Posterior cingulate gyrus (tissue), 11 donors: ENCODE data around the gene LARP4.
A peak's percentile ranks its signal among the peaks of the same experiment; 100 is the strongest.
"Not testable (repeated sequence)": the region's sequence is repeated elsewhere in the genome, so short reads cannot be mapped to it uniquely, and the experiment has no call there.

ENCODE experiments used
- DNase-seq, 10 donors: peaks; one replicate each; pipeline versions ENCODE4 v3.0.0 to v3.0.0-alpha.2; 2020 to 2021; ENCODE audit warnings: mixed read lengths in 3 of 10
- intact Hi-C: fragments of 100-400 bp; cut with DNase I; formaldehyde crosslinking; loops from one replicate; pipeline ENCODE4 v1.15.1; 2023

LARP4 gene

DNA sequence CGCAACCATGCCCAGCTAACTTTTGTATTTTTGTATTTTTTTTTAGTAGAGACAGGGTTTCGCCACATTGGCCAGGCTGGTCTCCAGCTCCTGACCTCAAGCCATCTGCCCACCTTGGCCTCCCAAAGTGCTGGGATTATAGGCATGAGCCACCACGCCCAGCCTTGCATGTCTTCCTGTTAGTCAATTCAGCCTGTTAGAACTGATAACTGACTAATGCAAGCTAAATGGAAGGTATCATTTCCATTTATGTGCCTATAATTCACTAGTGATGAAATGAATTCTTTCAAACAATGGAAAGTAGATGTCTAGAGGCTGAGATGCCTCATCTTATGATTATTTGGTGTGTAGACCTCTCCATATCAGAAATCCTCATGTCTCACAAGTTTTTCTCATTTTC is 66.8 kb downstream of the LARP4 start:
- DNase-seq: peak in 1 of 10 donors; percentile 21
- intact Hi-C loops: no loop called here

- no peak for DNase-seq
- intact Hi-C loops: loop anchor here (10.0 kb wide), 1 partner anchor 787 kb away; no protein-coding TSS in a partner anchor
Measured at GRCh38 chr12:50477241-50477832, 76.7 kb downstream of the LARP4 start.

- DNase-seq: no peak
- intact Hi-C loops: no loop called here
Measured at GRCh38 chr12:50482571-50482970, 81.9 kb downstream of the LARP4 start.

DNA sequence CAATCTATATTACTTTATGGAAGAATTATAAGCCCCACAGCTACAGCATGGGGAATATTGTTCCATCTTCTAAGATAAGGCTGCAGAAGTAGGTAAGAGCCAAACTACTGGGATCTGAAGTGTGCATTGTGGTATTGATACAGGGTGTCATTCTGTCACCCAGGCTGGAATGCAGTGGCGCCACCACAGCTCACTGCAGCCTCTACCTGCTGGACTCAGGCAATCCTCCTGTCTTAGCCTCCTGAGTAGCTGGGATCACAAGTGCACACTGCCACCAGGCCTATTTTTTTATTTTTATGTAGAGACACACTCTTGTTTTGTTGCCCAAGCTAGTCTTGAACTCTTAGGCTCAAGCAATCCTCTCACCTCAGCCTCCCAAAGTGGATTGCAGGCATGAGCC is 82.8 kb downstream of the LARP4 start:
- DNase-seq: no peak
- intact Hi-C loops: no loop called here

DNA sequence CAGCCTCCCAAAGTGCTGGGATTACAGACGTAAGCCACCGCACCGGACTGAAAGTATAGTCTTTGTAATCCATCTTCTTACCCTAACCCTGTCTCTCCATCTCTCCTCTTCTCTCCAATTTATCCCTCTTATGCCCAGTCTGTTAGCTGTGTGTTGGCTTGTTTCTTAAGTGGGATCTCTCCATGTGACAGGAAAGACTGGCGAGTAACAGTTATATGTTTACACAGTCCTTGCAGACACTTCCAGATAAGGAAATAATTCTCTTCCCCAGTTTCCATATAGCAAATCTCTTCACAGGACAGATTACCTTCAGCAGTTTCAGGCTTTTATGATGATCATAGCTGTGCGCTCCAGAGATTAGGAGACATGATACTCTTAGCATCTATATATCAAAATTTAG is 88.1 kb downstream of the LARP4 start:
- intact Hi-C loops: no loop called here
- no peak for DNase-seq

DNA sequence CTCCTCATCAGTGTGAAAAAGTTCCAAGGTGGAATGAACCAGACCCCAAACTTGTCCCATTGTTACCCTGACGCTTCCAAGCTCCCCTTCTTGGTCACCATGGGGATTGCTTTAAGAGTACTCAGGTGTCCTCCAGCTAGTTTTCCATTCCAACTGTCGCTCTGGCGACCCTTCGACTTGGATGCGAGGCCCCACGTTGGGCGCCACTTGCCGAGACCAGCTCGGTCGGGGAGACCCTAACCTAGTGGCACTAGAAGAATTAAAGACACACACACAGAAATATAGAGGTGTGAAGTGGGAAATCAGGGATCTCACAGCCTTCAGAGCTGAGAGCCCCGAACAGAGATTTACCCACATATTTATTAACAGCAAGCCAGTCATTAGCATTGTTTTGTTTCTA is 97.4 kb downstream of the LARP4 start:
- intact Hi-C loops, DNase-seq: not testable (repeated sequence)

DNA sequence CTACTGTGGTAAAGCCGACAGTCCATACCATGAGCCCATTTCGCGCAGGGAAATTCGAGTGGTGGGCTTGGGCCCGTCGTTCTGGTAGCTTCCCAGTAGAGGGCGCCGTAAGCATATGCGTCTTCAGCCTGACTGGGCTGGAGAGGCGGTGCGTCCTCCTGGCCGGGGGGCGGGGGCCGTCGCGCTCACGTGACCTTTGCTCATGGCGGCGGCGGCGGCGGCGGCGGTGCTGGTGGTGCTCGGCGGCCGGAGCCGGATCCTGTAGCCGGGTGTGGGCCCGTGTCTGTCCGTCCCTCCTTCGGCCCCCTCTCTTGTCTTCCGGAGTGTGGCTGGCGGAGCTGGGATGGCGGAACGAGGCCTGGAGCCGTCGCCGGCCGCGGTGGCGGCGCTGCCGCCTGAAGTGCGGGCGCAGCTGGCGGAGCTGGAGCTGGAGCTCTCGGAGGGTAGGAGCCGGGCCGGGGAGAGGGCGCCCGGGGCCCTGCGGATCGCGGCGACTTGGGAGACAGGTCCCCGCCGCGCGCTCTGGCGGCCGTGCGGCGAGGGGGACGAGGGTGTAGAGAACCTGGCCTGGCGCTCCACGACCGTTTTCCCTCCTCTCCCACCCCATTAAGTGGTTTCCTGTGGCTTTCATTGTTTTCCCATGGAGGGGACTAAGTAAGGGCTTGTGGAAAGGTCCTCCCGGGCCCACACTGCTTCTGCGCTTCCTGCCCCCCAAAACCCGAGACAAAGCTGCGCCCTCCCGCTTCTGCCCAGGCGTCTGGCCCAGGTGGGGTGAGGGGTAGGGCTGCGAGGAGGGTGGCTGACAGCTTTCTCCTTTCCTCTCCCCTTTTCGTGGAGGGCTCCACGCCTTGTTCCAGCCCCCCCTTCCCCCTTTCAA is 104.4 kb downstream of the LARP4 start, which contains the start of gene DIP2B:
Gene DIP2B (plus strand): TSS at position 188 of the 877 bp plus-strand sequence. CDS start 156 bp downstream, at position 344.
- intact Hi-C loops: loop anchor here (1.0 to 10.0 kb wide), 4 partner anchors 133 to 482 kb away; partner anchors contain the start of gene ATF1
- DNase-seq: peak; percentile 88 to 99 (median 94)

DNA sequence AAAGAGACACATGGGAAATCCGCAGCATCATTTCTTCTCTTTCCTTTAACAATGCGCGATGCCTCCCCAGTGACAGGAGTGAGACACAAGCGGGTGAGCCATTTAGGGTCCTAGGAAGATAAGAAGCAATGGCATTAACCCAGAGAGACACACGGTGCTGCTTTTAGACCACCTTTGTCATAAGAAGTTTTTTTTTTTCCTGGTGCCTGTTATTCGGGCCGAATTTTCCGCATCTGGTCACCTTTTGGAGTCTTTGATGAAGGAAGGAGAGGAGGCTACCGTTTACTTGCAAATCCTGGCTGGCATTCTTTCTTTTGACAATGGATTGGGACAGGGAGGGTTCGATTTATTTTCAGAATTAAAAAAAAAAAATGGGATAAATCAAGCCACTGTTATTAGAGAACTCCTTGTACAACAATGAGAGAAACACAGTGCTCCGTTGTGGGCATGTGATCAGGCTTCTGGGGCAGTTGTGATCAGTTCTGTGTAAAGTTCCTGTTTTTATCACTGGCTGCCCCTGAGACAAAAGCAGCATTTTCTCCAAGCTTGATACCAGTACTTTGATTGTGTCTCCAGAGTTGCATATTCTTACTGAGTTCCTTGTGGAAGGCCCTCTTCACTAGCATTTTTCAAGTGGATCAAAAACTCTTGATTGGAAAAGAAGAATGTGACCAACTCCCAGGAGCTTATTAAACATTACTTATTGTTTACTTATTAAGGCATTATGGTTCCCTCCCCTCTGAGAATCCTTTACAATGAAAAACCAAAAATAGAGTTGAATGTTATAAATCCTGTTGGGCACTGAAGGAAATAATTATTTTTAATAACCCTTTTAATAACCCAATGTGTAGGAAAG is 105.2 kb downstream of the LARP4 start:
- DNase-seq: peak in 9 of 10 donors; percentile 42 to 95 (median 72)
- intact Hi-C loops: loop anchor here (2.0 to 10.0 kb wide), 2 partner anchors 229 to 259 kb away; partner anchors contain the start of gene ATF1

DNA sequence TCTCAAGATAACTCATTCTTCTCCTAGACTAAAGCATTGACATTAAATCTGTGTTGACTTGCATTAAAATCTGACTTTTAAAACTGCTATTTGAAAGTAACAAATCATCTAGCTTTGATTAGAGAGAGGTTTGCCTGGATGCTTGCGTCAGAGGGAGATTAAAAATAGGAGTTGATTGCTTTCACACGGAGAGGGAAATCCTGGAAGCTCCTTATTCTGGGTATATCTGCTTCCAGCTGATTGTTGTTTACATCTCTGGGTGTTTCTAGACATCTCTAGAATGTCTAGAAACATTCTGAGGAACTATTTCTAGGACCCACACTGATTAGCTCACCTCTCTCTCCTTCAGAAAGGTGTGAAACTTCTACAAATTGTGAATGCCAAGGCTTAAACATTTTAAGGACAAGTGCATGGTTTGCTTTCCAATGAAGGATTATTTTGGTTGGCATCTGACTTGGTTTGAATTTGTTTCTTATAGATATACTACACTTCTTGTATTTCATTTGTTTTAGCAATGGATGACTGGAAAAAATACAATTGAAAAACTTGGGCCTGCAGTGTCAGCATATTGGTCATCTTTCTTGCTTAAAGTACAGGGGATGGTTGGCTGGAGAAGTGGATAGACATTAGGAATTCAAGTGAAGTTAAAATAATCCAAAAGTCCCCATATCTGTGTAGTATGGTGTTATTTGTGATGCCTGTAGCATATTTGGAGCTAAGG is 106.2 kb downstream of the LARP4 start:
- intact Hi-C loops: loop anchor here (10.0 kb wide), 1 partner anchor 258 kb away; the partner anchor contains the start of gene ATF1
- DNase-seq: no peak

DNA sequence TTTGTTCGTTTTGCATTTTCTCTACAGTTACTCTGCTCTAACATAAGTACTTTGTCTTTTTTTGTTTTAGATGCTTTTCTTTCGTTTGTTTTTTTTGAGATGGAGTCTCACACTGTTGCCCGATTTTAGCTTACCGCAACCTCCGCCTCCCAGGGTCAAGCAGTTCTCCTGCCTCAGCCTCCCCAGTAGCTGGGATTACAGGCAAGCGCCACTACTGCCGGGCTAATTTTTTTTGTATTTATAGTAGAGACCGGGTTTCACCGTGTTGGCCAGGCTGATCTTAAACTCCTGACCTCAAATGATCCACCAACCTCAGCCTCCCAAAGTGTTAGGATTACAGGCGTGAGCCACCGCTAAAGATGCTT is 106.8 kb downstream of the LARP4 start:
- DNase-seq: peak in 1 of 10 donors; percentile 18
- intact Hi-C loops: loop anchor here (10.0 kb wide), 1 partner anchor 257 kb away; the partner anchor contains the start of gene ATF1

DNA sequence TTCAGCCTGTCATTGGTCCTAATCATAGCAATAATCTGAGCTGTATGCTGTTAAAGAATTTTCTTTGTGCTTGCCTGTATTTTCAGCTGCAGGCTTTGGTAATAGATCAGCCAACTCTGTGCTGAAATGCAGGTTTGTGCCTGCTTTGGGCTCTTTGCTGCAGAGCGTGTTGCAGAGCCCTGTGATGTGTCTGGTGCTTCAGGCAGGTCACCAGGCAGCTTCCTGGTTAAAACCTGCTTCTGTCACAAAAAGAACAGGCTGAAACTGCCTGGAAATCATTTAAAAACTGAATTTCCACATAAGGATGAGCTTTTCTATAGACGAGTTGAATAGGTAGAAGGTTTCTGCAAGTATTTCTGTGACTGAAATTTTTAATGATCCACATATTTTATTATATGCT is 107.2 kb downstream of the LARP4 start:
- intact Hi-C loops: loop anchor here (10.0 kb wide), 1 partner anchor 257 kb away; the partner anchor contains the start of gene ATF1
- DNase-seq: peak in 1 of 10 donors; percentile 37

DNA sequence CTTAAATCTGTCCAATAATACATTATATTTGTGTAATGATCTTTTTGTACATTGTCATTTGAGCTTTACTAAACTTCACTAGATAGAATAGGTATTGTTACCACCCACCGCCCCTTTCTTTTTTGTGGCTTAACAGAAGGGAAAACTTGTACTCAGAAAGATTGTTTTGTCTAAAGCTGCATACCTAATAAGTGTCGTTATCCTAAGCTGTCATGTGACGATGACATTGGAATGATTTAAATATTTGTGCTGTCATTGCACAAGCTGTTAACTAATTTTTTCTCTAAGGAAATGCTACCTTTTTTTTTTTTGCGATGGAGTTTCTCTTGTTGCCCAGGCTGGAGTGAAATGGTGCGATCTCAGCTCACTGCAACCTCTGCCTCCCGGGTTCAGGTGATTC is 107.7 kb downstream of the LARP4 start:
- DNase-seq: no peak
- intact Hi-C loops: loop anchor here (10.0 kb wide), 1 partner anchor 256 kb away; the partner anchor contains the start of gene ATF1

- intact Hi-C loops: loop anchor here (10.0 kb wide), 1 partner anchor 256 kb away; the partner anchor contains the start of gene ATF1
- DNase-seq: no peak
Measured at GRCh38 chr12:50508970-50509663, 108.4 kb downstream of the LARP4 start.

GRCh38 chr12:50514526-50515276 is 114.0 kb downstream of the LARP4 start:
- no peak for DNase-seq
- intact Hi-C loops: loop anchor here (5.0 kb wide), 1 partner anchor 58 kb away; no protein-coding TSS in a partner anchor

DNA sequence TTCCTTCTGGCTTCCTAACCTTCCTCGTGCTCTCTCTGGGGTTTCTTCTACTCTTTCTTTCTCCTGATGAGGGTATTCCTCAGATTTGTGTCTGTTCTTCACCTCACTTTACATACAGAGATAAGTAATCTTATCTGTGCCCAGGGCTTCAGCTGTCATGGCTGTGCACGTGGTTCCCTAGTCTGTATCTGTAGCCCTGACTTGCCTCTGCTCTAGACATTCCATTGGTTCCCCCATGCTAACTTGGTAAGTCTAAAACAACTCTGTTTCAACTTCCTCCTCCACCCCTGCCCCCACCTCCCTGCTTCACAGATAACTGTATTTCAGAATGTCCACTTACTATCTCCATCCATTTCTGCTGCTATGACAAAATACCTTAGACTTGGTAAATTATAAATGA is 114.9 kb downstream of the LARP4 start:
- intact Hi-C loops: loop anchor here (5.0 kb wide), 1 partner anchor 57 kb away; no protein-coding TSS in a partner anchor
- no peak for DNase-seq

GRCh38 chr12:50517421-50518048 is 116.8 kb downstream of the LARP4 start:
- no peak for DNase-seq
- intact Hi-C loops: loop anchor here (5.0 kb wide), 1 partner anchor 55 kb away; no protein-coding TSS in a partner anchor

- DNase-seq: no peak
- intact Hi-C loops: loop anchor here (5.0 kb wide), 1 partner anchor 54 kb away; no protein-coding TSS in a partner anchor
Measured at GRCh38 chr12:50518090-50518489, 117.4 kb downstream of the LARP4 start.
